Ishikawa (cell line): Measurements from ENCODE around the gene TTLL12.

ENCODE experiments used
- CEBPB ChIP-seq: IDR thresholded peaks from 2 replicates; pipeline ENCODE4 v1.6.1; 2012
- RAD21 ChIP-seq: IDR thresholded peaks from 2 replicates; pipeline ENCODE4 v1.6.1; 2012; ENCODE audit warnings: low read depth
- REST ChIP-seq: IDR thresholded peaks from 2 replicates; pipeline ENCODE4 v1.6.1; 2012; ENCODE audit warnings: low read depth, mild to moderate bottlenecking
- TAF1 ChIP-seq: IDR thresholded peaks from 2 replicates; pipeline ENCODE4 v1.6.1; 2012; ENCODE audit warnings: low read depth, mild to moderate bottlenecking
- TCF12 ChIP-seq: IDR thresholded peaks from 2 replicates; pipeline ENCODE4 v1.6.1; 2012; ENCODE audit warnings: low read depth
- TEAD4 ChIP-seq: IDR thresholded peaks from 2 replicates; pipeline ENCODE4 v1.6.1; 2012

- TF ChIP-seq TCF12, result no peak
- no peak for TF ChIP-seq TAF1
- no peak for TF ChIP-seq RAD21
- TF ChIP-seq TEAD4, result no peak
- no peak for TF ChIP-seq CEBPB
- TF ChIP-seq REST, result no peak
These were observed 10.8 kb downstream of the TTLL12 start for GRCh38 chr22:43176090-43176489.
